Mucosa of descending colon (tissue), 3 donors: ENCODE results near the gene CD177. TPM values are rescaled to one million over a fixed set of nuclear protein-coding genes. Genes with fewer than 3 reads are reported as not detected.
"Not testable (repeated sequence)": the region's sequence is repeated elsewhere in the genome, so short reads cannot be mapped to it uniquely, and the experiment has no call there.

Experiments used
- ATAC-seq: fragments of 200-7000 bp; cut with Tn5 transposase; one replicate; pipeline ENCODE4 v1.9.1; 2020; ENCODE audit warnings: mild to moderate bottlenecking, moderate library complexity
- DNase-seq, 3 donors: peaks; one replicate each; pipeline ENCODE4 v3.0.0-alpha.2; 2020
- H3K36me3 ChIP-seq: fragments of 200-600 bp; one replicate; pipeline ENCODE4 v1.8.0; 2021; ENCODE audit warnings: low read depth, mild to moderate bottlenecking
- H3K4me1 ChIP-seq: fragments of 200-600 bp; one replicate; pipeline ENCODE4 v1.8.0; 2021; ENCODE audit warnings: low read depth, mild to moderate bottlenecking
- H3K4me3 ChIP-seq: fragments of 200-600 bp; one replicate; pipeline ENCODE4 v1.8.0; 2021; ENCODE audit warnings: mild to moderate bottlenecking
- H3K9me3 ChIP-seq: fragments of 200-600 bp; one replicate; pipeline ENCODE4 v1.8.0; 2021; ENCODE audit warnings: mild to moderate bottlenecking
- intact Hi-C, 2 donors: fragments of 100-400 bp; cut with DNase I in 1 of 2; cut with micrococcal nuclease in 1 of 2; formaldehyde crosslinking; loops; one replicate each; pipeline versions ENCODE4 v1.11.0 to v1.11.1; 2022; cut with DNase I, micrococcal nuclease
- total RNA-seq, 3 donors: library from RNA; stranded (reverse); fragmentation: NEBNext Ultra II Directional in 2 of 3; extraction: Animal tissue kit (Norgen Biotek cat#: 25700) in 2 of 3; gene quantifications; one replicate each; pipeline versions ENCODE4 v1.2.1 to v1.2.4, GENCODE V29; 2021 to 2023
- TF ChIP-seq, protein P1 (sequence below): fragments of 200-600 bp; IDR thresholded peaks from one replicate; pipeline ENCODE4 v1.8.0; 2022; ENCODE audit warnings: antibody characterized with exemption, mild to moderate bottlenecking
- donor health status: DM: no; HTN: no; CAD: no; lungs with moderate emphysema.
- donor health status: DM: no; HTN: no; CAD: no.
- donor health status: DM: no; HTN: yes; CAD: no.

Gene CD177
- total RNA-seq, 3 donors from 2014 or later, result 202 to 349 (median 232) TPM

DNA sequence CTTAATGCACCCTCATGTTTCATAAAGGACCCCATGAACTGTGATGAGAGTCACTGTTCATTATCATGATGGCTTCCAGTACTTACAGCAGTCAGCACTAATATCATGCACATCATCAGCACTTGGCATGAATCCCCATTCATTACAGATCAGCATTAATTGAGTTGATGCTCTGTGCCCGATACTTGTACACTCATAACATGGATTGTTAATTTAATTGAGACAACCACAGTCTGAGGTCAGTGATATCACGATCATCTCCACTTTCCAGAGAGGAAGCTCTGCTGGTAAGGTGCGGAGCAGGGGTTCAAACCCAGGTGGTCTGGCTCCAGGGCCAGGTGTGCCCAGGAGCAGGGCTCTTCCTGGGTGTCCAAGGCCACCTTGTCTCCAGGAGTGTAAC is 40.0 kb downstream of the CD177 start:
- H3K4me1 ChIP-seq, intact Hi-C loops, H3K4me3 ChIP-seq, DNase-seq, H3K9me3 ChIP-seq, H3K36me3 ChIP-seq: not testable (repeated sequence)
- peak; percentile 24 for ATAC-seq

DNA sequence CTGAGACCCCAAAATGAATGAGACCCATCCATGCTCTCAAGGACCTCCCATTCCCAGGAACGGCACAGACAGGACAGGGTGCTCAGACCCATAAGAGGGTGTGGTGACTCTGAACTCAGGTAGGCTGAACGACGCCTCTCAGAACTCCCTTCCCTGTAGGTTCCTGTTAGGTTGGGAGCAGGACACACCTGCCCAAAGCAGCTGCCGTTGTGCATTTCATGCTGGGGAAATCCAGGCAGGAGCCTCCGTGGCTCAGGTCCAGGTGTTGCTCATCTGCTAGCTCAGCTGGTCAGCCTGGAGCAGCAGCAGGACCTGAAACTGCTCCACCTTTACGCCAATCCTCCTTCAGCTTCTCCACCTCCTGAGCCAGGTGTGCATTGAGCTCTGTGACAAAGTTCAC is 42.1 kb downstream of the CD177 start:
- intact Hi-C loops, result no loop called here

DNA sequence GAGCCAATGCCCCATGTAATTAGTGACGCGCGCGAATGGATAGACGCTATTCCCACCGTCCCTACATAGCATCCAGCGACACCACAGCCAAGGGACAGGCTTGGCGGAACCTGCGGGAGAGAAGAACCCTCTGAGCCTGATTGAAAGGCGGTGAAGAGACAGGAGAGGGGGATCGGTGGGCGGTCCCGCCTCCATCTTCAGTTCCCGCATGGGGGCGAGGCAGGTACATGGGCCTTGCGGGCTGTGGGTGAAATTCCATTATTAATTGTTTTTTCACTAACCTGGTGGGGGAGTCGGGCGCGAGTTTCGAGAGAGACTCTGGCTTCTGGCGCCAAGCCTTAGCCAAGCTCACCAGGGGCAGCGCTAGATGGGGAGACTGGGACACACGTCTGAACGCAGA is 52.8 kb downstream of the CD177 start:
- no peak for DNase-seq
- no peaks in the 10 kb centered on the region for H3K36me3 ChIP-seq
- no peak for ATAC-seq
- TF ChIP-seq, protein P1, sequence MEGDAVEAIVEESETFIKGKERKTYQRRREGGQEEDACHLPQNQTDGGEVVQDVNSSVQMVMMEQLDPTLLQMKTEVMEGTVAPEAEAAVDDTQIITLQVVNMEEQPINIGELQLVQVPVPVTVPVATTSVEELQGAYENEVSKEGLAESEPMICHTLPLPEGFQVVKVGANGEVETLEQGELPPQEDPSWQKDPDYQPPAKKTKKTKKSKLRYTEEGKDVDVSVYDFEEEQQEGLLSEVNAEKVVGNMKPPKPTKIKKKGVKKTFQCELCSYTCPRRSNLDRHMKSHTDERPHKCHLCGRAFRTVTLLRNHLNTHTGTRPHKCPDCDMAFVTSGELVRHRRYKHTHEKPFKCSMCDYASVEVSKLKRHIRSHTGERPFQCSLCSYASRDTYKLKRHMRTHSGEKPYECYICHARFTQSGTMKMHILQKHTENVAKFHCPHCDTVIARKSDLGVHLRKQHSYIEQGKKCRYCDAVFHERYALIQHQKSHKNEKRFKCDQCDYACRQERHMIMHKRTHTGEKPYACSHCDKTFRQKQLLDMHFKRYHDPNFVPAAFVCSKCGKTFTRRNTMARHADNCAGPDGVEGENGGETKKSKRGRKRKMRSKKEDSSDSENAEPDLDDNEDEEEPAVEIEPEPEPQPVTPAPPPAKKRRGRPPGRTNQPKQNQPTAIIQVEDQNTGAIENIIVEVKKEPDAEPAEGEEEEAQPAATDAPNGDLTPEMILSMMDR, result no peak
- H3K4me3 ChIP-seq, result no peak overlapping the region
- intact Hi-C loops, result no loop called here
- H3K4me1 ChIP-seq, result no peaks in the 10 kb centered on the region
- H3K9me3 ChIP-seq, result no peaks in the 10 kb centered on the region

More for the DNA sequence above, 42.1 kb downstream of the CD177 start:
- H3K9me3 ChIP-seq, result no peaks in the 10 kb centered on the region
- no peak overlapping the region for H3K4me3 ChIP-seq
- DNase-seq, result peak; percentile 64 to 73 (median 66)
- ATAC-seq, result peak; percentile 97
- H3K36me3 ChIP-seq, result no peaks in the 10 kb centered on the region
- TF ChIP-seq, protein P1, result no peak
- H3K4me1 ChIP-seq, result peaks cover 4% of the 10 kb centered on the region

DNA sequence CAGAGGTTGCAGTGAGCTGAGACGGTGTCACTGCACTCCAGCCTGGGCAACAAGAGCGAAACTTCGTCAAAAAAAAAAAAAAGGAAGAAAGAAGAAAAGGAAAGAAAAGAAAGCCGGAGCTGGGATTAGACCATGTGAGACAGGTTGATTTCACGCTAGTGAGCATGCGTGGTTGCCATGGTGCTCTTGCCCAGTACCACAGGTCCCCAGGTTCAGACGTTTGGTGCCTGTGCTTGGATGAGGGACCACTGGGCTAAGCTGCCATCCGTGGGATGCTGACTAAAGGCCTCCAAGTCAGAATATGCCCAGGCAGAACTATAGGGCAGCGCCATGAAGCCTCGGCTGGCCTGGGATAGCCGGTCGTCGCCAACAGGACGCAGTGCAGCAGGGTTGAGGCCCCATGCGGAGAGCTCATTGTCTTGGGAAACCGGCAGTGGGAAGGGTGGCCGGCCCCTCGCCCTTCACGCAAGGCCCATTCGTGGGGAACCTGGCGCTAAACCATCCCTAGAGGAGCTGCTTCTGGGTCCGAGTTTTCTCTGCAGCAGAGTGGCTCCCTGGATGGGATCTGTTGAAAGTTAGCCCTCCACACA is 54.0 kb downstream of the CD177 start:
- H3K4me1 ChIP-seq, result no peaks in the 10 kb centered on the region
- ATAC-seq (no peak), DNase-seq (no peak)
- TF ChIP-seq, protein P1, result no peak
- H3K36me3 ChIP-seq, result no peaks in the 10 kb centered on the region
- no peak overlapping the region for H3K4me3 ChIP-seq
- H3K9me3 ChIP-seq, result no peaks in the 10 kb centered on the region
- intact Hi-C loops, result no loop called here

DNA sequence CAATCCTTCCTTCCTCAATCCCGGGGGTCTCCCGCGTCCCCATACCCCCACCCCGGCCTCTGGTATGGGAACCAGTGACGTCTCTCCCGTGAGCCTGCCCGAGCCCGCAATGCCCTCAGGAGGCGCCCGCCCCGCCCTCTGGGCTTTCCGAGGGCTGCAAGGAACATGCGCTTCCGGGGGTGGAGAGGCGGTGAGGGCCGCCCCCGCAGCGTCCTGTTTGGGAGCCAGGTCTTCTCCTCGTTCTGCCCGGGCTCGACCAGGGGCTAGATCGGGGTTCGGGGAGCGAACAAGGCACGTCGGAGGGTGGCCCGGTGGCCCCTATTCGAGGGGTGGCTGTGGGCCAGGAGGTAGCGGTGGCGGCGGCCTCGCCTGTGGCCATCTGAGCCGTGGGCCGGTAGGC is 54.6 kb downstream of the CD177 start:
- ATAC-seq, result no peak
- no peaks in the 10 kb centered on the region for H3K36me3 ChIP-seq
- intact Hi-C loops, result no loop called here
- TF ChIP-seq, protein P1, result no peak
- H3K4me1 ChIP-seq, result no peaks in the 10 kb centered on the region
- no peaks in the 10 kb centered on the region for H3K9me3 ChIP-seq
- DNase-seq, result no peak
- H3K4me3 ChIP-seq, result no peak overlapping the region

DNA sequence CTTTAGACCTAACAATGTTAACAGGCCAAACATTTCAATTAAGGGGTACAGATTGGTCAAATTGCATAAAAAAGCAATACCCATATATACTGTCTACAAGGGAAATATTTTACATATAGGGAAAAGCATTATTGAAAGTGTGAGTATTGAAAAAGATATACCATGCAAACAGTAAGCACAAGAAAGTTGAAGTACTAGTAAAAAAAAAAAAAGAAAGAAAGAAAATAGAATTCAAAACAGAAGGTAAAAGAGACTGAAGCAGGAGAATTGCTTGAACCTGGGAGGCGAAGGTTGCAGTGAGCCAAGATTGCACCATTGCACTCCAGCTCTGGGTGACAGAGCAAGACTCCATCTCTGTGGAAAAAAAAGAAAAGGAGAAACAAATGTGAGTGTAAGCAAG is 55.9 kb downstream of the CD177 start:
- H3K9me3 ChIP-seq, result no peaks in the 10 kb centered on the region
- H3K4me1 ChIP-seq, result no peaks in the 10 kb centered on the region
- no peak overlapping the region for H3K4me3 ChIP-seq
- TF ChIP-seq, protein P1, result no peak
- no peak for DNase-seq
- no peaks in the 10 kb centered on the region for H3K36me3 ChIP-seq
- intact Hi-C loops, result no loop called here
- no peak for ATAC-seq
